VCaP (cell line): ENCODE measurements around the gene FNDC3B.

Source experiments
- H3K27ac ChIP-seq: fragments of 450-650 bp; 2 replicates; pipeline ENCODE4 v1.5.1; 2017
- TF ChIP-seq, protein P1 (sequence below): fragments of 450-650 bp; conservative IDR thresholded peaks from 2 replicates; pipeline ENCODE4 v1.5.1; 2017; ENCODE audit warnings: mild to moderate bottlenecking, moderate library complexity

FNDC3B gene

DNA sequence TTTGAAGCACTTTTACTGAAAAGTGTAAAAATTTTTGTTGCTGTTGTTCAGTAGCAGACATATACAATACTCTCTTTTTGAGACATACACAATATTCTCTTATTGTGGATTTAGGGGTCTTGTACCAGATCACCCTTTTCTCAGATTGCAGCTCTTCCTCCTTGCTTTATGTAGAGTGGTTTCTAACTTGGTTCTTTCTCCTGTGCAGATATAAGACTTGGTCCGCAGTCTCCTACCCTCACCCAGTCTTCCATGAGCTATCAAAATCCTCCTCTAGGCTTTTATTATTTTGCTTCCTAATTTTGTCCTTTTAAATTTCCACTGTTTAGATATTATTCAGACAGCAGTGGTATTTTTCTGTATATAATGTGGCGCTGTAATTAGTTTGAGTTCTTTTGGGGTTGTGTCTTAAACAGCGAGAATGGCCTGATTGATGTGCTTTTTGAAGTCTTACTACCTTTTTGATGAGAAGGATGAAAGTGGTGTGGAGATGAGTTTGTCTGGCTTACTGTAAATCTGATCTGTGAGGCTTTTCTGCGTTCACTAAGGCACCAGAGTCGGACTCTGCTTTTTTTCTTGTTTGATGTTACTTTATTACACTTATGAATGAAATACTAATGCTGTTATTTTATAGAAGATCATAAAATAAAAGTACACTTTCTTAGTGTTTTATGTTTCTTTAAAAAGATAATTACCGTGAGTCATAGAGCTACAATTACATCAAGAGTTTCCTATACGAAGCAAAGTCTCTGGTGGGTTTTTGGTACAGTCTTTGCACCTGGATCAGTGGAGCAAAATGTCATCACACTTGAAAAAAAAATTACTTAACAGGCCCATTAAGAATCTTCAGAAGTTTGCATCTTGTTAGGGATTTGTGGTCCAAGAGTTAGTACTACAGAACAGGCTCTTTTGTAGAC, 27.8 kb downstream of the FNDC3B start:
- no peak overlapping the region for H3K27ac ChIP-seq
- TF ChIP-seq, protein P1, sequence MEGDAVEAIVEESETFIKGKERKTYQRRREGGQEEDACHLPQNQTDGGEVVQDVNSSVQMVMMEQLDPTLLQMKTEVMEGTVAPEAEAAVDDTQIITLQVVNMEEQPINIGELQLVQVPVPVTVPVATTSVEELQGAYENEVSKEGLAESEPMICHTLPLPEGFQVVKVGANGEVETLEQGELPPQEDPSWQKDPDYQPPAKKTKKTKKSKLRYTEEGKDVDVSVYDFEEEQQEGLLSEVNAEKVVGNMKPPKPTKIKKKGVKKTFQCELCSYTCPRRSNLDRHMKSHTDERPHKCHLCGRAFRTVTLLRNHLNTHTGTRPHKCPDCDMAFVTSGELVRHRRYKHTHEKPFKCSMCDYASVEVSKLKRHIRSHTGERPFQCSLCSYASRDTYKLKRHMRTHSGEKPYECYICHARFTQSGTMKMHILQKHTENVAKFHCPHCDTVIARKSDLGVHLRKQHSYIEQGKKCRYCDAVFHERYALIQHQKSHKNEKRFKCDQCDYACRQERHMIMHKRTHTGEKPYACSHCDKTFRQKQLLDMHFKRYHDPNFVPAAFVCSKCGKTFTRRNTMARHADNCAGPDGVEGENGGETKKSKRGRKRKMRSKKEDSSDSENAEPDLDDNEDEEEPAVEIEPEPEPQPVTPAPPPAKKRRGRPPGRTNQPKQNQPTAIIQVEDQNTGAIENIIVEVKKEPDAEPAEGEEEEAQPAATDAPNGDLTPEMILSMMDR: no peak

DNA sequence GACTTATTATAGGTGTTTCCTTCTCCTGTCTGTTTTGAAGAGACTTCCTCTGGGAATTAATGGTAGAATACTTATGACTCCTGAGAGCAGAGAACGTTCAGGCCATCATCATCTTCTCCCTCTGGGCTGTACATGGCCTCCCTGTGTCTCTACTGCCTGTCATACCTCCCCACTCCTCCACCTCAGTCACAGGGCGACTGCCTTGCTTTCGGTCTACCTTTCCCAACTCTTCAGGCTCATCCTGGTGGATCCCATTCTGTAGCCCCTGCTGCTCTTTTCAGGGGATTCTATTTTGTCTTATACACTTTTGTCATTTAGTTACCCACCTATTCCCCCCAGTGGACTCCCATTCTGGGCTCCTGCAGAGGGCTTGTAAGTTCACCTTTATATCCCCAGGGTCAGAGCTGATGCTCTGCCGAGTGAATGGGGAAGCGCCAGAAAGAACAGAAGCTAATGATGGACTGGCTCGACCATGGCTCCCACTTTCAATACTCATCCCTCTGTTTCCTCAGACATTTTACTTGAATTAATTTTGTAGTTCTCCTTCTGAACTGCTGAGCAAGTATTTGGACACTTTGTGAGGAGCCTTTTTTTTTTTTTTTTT, 28.6 kb downstream of the FNDC3B start:
- TF ChIP-seq, protein P1: no peak
- no peak overlapping the region for H3K27ac ChIP-seq

DNA sequence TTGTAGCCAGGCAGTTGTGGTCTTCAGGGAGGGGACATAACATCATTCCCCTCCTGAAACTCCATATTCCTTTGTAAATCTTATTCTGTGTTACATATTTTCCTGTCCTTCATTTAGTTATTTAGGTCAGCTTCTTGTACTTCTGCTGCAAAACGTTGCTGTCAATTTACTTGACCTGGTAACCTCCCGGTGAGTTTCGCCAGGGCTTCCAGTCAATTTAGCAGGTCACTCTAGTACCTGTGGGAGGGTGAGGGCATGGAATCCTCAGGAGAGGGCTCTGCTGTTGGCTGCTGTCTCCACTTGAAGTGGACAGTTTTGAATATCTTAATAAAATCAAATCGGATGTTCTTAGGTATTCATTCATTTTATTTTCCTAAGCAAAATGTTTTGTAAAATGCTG, 29.6 kb downstream of the FNDC3B start:
- H3K27ac ChIP-seq: no peak overlapping the region
- TF ChIP-seq, protein P1: no peak

DNA sequence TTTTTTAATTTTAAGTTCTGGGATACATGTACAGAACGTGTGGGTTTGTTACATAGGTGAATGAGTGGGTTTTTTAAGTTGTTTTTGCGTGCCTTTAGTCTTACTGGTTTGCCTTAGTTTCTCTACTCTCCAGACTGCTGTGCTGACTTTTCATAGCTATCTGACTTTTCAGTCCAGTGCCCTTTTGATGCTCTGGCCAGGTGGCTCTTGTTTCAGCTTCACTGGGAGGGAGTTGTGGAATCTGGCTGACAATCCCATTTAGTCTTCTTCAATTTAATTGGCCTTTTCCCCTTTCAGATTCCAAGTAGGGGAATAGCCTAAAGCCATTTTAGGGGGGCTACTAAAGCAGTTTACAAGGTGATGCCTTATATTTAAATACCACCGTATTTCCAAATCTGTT, 30.1 kb downstream of the FNDC3B start:
- TF ChIP-seq, protein P1: no peak
- H3K27ac ChIP-seq: no peak overlapping the region

DNA sequence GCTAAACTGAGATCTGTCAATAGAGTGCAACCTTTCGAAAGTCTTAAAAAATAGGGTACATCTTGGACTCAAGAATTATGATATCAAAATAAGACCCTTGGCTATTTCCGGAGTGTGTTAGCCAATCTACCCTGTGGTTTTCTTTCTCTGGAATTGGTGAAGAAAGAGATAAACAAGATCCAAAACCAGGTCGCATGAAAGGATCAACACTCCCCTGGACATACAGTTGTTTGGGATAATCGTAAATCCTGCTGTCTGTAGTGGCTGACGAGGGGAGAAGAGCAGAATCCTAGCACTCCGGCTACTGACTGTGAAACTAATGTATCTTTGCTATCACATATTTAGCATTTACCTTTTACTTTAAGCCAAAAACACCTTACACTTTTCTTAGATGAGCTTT, 30.9 kb downstream of the FNDC3B start:
- TF ChIP-seq, protein P1: no peak
- H3K27ac ChIP-seq: no peak overlapping the region

DNA sequence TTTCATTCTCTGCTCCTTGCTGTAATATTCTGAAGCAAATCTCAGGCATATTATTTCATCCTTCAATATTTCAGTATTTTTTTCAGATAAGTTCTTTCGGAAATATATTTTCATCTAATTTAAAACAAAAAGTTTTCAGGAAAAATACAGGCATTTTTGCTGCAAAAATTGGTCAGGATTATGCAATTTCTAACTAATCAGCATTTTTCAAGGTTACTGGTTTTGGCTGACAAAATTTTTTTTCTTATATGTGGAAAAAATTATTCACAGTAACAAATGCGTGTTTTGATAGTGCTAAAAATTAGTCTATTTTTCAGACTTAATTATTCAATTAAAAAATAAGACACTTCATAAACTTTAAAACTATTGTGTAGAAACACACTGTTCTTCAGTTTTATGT, 31.4 kb downstream of the FNDC3B start:
- TF ChIP-seq, protein P1: no peak
- no peak overlapping the region for H3K27ac ChIP-seq

DNA sequence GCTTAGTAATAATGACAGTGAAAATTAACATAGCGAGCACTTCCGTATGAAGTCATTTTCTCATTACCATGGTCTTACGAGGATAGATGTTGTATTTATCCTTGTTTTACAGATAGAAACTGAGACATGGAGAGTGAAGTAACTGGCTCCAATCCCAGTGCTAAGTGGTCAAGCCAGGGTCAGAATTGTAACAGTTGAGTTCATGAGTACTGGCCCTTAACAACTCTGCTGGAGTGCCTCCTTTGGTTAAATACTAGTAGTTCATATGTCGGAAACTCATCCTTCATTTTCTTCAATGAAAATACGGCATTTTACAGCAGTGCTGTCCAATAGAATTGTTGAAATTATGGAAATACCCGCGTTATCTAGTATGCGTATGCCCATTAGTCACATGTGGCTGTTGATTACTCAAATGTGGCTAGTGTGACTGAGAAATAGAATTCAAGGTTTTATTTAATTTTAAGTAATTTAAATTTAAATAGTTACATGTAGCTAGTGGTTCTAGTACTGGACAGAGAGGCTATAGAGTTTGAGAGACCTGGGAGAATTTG, 32.5 kb downstream of the FNDC3B start:
- TF ChIP-seq, protein P1: no peak
- no peak overlapping the region for H3K27ac ChIP-seq
